Testis (tissue), 3 donors: Measurements from ENCODE around the gene CD8A. TPM values are rescaled to one million over a fixed set of nuclear protein-coding genes. Genes with fewer than 3 reads are reported as not detected.

Source experiments
- DNase-seq: peaks from one replicate; pipeline ENCODE4 v3.0.0-alpha.2; 2019
- H3K27ac ChIP-seq, 2 donors: fragments of 200-600 bp; sonication (generic); one replicate each; pipeline ENCODE4 v1.5.1; 2019
- H3K27me3 ChIP-seq: fragments of 200-600 bp; sonication (generic); one replicate; pipeline ENCODE4 v1.5.1; 2019
- H3K36me3 ChIP-seq: fragments of 200-600 bp; sonication (generic); one replicate; pipeline ENCODE4 v1.5.1; 2017; ENCODE audit warnings: low read depth; ENCODE audit errors: missing control alignments
- H3K4me1 ChIP-seq: fragments of 200-600 bp; sonication (generic); one replicate; pipeline ENCODE4 v1.5.1; 2019
- H3K4me3 ChIP-seq, 2 donors: fragments of 200-600 bp; sonication (generic); one replicate each; pipeline ENCODE4 v1.5.1; 2017 to 2019
- H3K9me3 ChIP-seq: fragments of 200-600 bp; sonication (generic); one replicate; pipeline ENCODE4 v1.5.1; 2017
- POLR2A ChIP-seq: fragments of 450-650 bp; IDR thresholded peaks from one replicate; pipeline ENCODE4 v1.6.1; 2017; ENCODE audit warnings: antibody characterized with exemption, mild to moderate bottlenecking, moderate library complexity
- WGBS, 2 donors: methylation state at CpG; one replicate each; pipeline ENCODE4 v1.1.5; 2018; 5-methylcytosine and 5-hydroxymethylcytosine counted together
- intact Hi-C: fragments of 100-400 bp; cut with DNase I; formaldehyde crosslinking; loops from one replicate; pipeline ENCODE4 v1.15.1; 2023; ENCODE audit warnings: low total_unique reads
- polyA plus RNA-seq: library from polyadenylated mRNA; stranded (reverse); fragments of 350-450 nt; fragmentation: Illumina TruSeq; extraction: RNeasy Lipid Tissue Mini Kit (QIAGEN cat#74804); gene quantifications from one replicate; pipeline ENCODE4 v1.2.3, GENCODE V29; 2014; ENCODE audit warnings: low read depth, low replicate concordance; ENCODE audit not compliant: insufficient read depth
- total RNA-seq, 2 donors: library from RNA; depleted of rRNA; stranded (reverse); fragments of >200 nt; gene quantifications; one replicate each; pipeline ENCODE4 v1.2.3, GENCODE V29; 2016
- TF ChIP-seq, protein P1 (sequence below), 3 experiments: fragments of 450-650 bp in 2 of 3; fragments of 200-600 bp in 1 of 3; sonication (generic) in 1 of 3; IDR thresholded peaks; one replicate each; pipeline ENCODE4 v1.5.1; 2016 to 2019; ENCODE audit warnings: antibody characterized with exemption in 3 of 3, mild to moderate bottlenecking in 2 of 3, moderate library complexity in 1 of 3

CD8A gene
- total and polyA plus RNA-seq, 3 donors from 2014 or later, result 0.31 to 2.9 (median 1.7) TPM

DNA sequence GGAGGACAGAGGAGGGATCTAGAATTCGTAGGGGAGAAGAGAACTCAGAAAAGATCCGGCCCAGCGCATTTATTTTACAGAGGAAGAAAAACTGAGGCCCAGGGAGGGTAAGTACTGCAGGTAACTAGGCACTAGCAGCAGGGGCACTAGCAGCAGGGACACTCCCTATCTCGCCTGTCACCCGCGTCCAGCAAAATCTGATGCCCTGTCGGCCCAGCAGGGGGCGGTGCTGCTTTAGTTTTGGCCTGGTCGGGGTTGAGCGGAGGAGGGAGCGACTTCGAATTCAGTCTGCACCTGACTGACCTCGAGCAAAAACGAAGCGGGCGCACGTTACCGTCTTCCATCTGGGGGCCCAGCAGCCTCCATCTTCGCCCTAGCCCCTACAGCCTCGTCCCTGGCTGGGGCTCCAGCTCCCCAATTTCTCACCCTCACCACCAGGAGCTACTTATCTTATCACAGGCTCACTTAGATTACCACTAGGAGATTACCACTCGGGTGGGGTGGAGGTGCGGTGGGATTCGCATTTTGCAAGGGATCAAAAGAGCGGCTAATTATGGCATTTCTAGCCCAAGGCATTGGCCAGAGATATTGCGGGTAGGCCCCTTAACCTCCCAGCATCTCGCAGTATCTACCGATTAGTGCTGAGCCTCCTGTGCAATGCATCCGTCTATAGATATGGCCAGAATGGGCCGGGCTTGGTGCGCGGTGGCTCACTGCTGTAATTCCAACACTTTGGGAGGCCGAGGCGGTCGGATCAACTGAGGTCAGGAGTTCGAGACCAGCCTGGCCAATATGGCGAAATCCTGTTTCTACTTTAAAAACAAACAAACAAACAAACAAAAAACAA is 17.8 kb upstream of the CD8A start:
- peak; percentile 91 for DNase-seq
- Histone ChIP-seq H3K27ac (no peak overlapping the region), H3K4me1 (no peaks in the 10 kb centered on the region), H3K4me3 (peak overlapping the region; percentile 41 to 59), H3K27me3 (no peaks in the 10 kb centered on the region), H3K36me3 (no peaks in the 10 kb centered on the region), H3K9me3 (no peaks in the 10 kb centered on the region)
- TF ChIP-seq, protein P1, sequence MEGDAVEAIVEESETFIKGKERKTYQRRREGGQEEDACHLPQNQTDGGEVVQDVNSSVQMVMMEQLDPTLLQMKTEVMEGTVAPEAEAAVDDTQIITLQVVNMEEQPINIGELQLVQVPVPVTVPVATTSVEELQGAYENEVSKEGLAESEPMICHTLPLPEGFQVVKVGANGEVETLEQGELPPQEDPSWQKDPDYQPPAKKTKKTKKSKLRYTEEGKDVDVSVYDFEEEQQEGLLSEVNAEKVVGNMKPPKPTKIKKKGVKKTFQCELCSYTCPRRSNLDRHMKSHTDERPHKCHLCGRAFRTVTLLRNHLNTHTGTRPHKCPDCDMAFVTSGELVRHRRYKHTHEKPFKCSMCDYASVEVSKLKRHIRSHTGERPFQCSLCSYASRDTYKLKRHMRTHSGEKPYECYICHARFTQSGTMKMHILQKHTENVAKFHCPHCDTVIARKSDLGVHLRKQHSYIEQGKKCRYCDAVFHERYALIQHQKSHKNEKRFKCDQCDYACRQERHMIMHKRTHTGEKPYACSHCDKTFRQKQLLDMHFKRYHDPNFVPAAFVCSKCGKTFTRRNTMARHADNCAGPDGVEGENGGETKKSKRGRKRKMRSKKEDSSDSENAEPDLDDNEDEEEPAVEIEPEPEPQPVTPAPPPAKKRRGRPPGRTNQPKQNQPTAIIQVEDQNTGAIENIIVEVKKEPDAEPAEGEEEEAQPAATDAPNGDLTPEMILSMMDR (IDR thresholded peaks at IDR 0.05), result peak; percentile 66 to 80 (median 79)
- TF ChIP-seq POLR2A, result no peak
- WGBS, 2 donors, result 13 to 17% methylated on average over 28 to 36 of the region's 36 CpGs
- intact Hi-C loops, result no loop called here

DNA sequence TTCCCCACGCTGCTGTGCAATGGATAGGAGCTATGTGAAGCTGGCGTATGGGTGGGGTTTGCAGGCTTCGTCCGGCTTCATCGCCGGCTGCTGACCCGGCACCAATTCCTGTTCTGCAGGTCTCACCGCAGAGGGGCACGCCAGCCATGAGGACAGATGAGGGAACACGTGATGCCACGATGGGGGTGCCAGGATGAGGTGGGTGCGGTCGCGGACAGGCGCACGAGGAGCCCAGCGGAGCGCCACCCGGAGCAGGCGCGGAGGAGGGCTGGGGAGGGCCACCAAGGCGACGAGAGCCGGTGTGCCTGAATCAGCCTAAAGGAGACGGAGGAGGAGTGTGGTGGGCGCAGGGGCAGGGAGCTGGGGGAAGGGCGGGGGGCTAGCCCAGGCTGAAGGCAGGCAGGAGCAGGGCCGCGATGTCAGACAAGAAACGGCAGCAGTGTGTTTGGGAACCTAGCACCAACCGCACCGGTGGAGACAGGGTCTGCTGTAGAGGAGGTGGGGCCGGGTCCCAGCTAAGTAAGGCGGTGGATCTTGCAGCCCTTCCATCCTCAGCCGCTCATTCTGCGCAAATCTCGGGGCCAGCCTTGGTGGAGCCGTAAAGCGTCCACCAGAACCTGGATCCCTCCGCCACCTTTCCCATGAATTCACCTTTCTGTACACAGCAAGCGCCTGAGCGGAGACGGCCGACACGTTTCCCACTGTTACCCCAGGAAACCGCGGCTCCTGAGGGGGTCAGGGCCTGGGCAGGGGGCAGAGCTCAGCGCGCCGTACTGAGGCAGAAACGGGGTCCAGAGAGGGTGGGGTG is 17.0 kb upstream of the CD8A start:
- H3K4me3 ChIP-seq, result peak overlapping the region; percentile 41 to 59
- intact Hi-C loops, result no loop called here
- 1 to 5% methylated on average over 21 to 51 of the region's 51 CpGs for WGBS, 2 donors
- TF ChIP-seq, protein P1 (IDR thresholded peaks at IDR 0.05), result no peak
- TF ChIP-seq POLR2A, result no peak
- no peaks in the 10 kb centered on the region for H3K27me3 ChIP-seq
- no peak overlapping the region for H3K27ac ChIP-seq
- H3K4me1 ChIP-seq, result no peaks in the 10 kb centered on the region
- H3K9me3 ChIP-seq, result no peaks in the 10 kb centered on the region
- H3K36me3 ChIP-seq, result no peaks in the 10 kb centered on the region
- peak; percentile 75 for DNase-seq

- Histone ChIP-seq H3K4me1 (no peaks in the 10 kb centered on the region), H3K36me3 (no peaks in the 10 kb centered on the region), H3K27me3 (no peaks in the 10 kb centered on the region), H3K4me3 (peak overlapping the region; percentile 41 to 59), H3K9me3 (no peaks in the 10 kb centered on the region), H3K27ac (no peak overlapping the region)
- intact Hi-C loops, result no loop called here
- no peak for TF ChIP-seq POLR2A
- TF ChIP-seq, protein P1 (IDR thresholded peaks at IDR 0.05), result no peak
- DNase-seq, result no peak
- 24 to 29% methylated on average over 11 of the region's 11 CpGs for WGBS, 2 donors
Measured at GRCh38 chr2:86807133-86807467, 16.4 kb upstream of the CD8A start.

GRCh38 chr2:86806059-86806857 is 15.5 kb upstream of the CD8A start:
- 62 to 63% methylated on average over 21 of the region's 21 CpGs for WGBS, 2 donors
- Histone ChIP-seq H3K9me3 (no peaks in the 10 kb centered on the region), H3K4me3 (no peak overlapping the region), H3K27ac (no peak overlapping the region), H3K27me3 (no peaks in the 10 kb centered on the region), H3K36me3 (no peaks in the 10 kb centered on the region), H3K4me1 (no peaks in the 10 kb centered on the region)
- TF ChIP-seq, protein P1 (IDR thresholded peaks at IDR 0.05), result no peak
- TF ChIP-seq POLR2A, result no peak
- intact Hi-C loops, result no loop called here
- no peak for DNase-seq
